Measurements from ENCODE around the gene NR1D1. TPM values are rescaled to one million over a fixed set of nuclear protein-coding genes. Genes with fewer than 3 reads are reported as not detected.
A peak's percentile ranks its signal among the peaks of the same experiment; 100 is the strongest.

The NR1D1 gene
- total RNA-seq, 2 donors from 2014 or later = 12.2 to 21.8 TPM

DNA sequence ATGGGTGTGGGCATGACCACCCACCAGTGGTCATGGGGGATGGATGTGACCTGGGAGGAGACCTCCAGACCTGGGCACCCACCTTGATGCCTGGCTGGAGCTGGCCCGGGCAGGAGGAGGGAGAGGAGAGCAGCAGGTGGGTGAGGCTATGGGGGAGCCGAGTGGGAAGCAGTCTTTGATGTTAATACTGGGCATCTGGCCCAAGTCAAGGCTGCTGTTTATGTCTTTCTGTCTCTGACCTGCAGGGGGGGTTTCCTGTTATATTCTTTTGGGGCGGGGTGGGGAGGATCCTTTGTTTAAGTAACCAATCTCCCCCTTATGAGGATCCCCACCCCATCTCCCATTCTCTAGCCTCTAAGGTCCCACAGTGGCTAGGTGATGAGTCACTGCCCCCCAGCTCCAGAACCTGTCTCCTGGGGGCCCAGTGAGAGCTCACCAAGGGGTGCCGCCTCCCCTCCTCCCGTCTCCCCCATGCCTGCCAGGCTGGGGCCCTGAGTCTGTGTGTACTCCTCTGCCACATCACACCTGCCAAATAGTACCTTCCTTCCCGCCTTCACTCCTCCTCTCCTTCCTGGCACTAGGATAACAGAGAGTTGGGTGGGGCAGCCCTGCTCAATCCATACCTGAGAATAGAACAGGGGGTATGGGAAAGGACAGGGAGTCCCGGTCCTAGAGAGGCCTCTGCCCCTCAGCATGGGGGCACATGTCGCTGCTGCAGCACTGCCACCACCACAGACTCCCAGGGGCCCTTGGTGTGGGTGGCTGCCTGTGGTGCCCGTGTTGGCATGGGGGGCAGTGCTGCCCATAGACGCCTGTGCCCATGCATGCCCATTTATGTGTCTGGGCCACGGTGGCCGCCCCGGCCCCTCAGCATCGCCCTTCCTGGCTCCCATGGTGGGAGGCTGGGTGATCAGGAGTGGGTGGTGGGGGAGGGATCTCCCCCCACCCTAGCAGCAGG, 30.4 kb downstream of the NR1D1 start:
- H3K9me3 Mint-ChIP-seq = no peaks in the 10 kb centered on the region

DNA sequence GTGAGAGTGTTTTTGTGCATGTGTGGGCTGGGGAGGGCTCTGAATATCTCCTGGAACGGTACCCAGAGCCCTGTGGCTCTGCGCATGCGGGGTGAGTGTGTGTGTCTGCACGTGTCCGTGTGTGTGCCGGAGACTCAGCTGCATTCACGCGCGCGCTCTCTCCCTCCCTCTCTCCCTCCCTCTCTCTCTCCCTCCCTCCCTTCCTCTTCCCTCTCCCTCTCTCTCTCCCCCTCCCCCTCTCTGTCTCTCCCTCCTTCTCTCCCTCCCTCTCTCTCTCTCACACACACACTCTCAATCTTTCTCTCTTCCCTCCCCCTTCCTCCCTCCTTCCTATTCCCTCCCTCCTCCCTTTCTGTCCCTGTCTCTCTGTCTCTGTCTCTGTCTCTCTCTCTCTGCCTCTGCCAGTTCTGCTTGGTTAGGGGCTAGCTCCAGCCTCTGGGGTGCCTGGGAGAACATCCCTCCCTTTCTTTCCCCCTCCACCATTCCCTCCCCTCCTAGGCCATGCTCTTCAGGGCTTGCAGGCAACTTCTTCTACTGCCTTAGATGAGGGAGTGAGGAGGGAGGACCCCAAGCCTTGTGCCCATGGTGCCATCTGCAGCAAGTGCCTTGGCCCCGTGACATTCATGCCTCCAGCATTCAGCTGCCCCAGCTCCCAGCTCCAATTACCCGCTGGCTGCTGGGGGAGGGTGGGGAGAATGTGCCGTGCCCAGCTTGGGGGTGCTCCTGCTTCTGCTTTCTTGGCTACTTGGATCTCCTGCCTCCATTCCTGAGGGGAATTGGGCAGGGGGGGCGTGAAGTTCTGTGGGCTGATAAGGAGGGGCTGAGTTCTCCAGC, 31.3 kb downstream of the NR1D1 start:
- peaks cover 30% of the 10 kb centered on the region for H3K4me1 Mint-ChIP-seq

More for the DNA sequence above, 30.4 kb downstream of the NR1D1 start:
- no peaks in the 10 kb centered on the region for H3K36me3 Mint-ChIP-seq (ENCODE audit: low read depth)
- H3K27ac Mint-ChIP-seq = peak overlapping the region; percentile 89
- peaks cover 23% of the 10 kb centered on the region for H3K4me1 Mint-ChIP-seq
- no peaks in the 10 kb centered on the region for H3K27me3 Mint-ChIP-seq
- peak; percentile 13 for ATAC-seq (replicated peaks)
- peak overlapping the region; percentile 94 for H3K4me3 Mint-ChIP-seq

DNA sequence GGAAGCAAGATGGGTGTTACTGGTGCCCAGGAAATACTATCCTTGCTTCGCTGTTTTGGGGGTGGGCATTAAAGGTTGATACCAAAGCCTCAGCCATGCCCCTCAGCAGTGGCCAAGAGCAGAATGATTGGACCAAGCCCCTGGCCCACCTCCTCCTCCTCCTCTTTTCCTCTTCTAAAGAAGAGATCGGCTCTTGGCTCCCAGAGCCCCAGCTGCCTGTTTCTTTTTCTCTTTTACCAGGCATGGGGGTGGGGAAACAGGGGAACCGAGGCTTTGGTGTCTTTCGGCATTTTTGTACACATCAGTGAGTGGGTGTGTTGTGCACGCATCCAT, 31.8 kb downstream of the NR1D1 start:
- Mint-ChIP-seq H3K9me3 (no peaks in the 10 kb centered on the region), H3K27me3 (no peaks in the 10 kb centered on the region), H3K27ac (peak overlapping the region; percentile 89), H3K4me1 (peaks cover 35% of the 10 kb centered on the region), H3K4me3 (peak overlapping the region; percentile 94), H3K36me3 (ENCODE audit: low read depth) (no peaks in the 10 kb centered on the region)
- ATAC-seq (replicated peaks) = peak; percentile 9

More for the DNA sequence above, 31.3 kb downstream of the NR1D1 start:
- Mint-ChIP-seq H3K9me3 (no peaks in the 10 kb centered on the region), H3K27ac (peak overlapping the region; percentile 89), H3K36me3 (ENCODE audit: low read depth) (no peaks in the 10 kb centered on the region), H3K4me3 (peak overlapping the region; percentile 94), H3K27me3 (no peaks in the 10 kb centered on the region)
- ATAC-seq (replicated peaks) = peak; percentile 88

- Mint-ChIP-seq H3K4me1 (peaks cover 37% of the 10 kb centered on the region), H3K36me3 (ENCODE audit: low read depth) (no peaks in the 10 kb centered on the region), H3K27ac (peak overlapping the region; percentile 89), H3K27me3 (no peaks in the 10 kb centered on the region), H3K4me3 (peak overlapping the region; percentile 94), H3K9me3 (no peaks in the 10 kb centered on the region)
- ATAC-seq (replicated peaks) = peak; percentile 2
These were observed 32.2 kb downstream of the NR1D1 start for GRCh38 chr17:40068129-40068581.

DNA sequence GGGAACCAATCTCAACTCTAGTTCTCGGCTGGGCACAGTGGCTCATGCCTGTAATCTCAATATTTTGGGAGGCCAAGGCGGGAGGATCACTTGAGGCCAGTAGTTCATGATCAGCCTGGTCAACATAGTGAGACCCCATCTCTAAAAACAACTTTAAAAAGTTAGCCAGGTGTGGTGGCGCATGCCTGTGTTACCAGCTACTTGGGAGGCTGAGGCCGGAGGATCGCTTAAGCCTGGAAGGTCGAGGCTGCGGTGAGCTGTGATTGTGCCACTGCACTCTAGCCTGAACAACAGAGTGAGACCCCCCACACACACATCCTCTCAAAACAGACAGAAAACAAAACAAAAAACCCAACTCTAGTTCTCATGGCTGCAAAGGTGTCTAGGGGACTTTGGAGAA, 32.7 kb downstream of the NR1D1 start:
- Mint-ChIP-seq H3K36me3 (ENCODE audit: low read depth) (no peaks in the 10 kb centered on the region), H3K9me3 (no peaks in the 10 kb centered on the region), H3K4me1 (peaks cover 37% of the 10 kb centered on the region), H3K4me3 (peak overlapping the region; percentile 94), H3K27me3 (no peaks in the 10 kb centered on the region), H3K27ac (peak overlapping the region; percentile 89)
- ATAC-seq (replicated peaks) = no peak

DNA sequence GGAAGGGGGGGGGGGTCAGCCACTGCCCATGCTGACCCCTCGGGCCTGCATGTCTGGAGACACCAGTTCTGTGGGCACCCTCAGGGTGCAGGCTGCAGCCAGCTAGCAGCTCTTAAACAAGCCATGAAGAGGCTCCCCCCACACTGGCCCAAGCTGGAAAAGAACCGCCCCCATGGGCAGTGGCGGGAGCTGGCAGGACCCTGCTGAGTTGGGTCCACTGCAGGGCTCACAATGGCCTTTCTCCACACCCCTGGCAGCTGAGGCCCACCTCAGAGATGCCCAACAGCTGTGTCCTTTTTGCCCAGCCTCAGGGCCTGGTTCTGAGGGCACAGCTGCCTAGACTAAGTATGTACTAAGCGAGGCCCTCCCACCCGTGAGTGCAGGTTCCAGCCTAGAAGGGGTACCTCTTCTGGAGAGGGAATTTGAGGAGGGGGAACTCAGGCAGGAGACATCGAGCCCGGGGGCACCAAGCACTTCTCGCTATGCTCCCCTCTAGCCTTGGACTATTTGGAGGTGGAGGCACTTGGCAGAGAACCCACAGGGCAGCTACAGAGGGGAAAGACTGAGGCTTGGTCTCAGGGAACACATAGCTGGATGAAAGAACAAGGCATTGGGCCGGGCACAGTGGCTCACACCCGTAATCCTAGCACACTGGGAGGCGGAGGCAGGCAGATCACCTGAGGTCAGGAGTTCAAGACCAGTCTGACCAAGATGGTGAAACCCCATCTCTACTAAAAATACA, 34.4 kb downstream of the NR1D1 start:
- peak overlapping the region; percentile 45 for H3K27ac Mint-ChIP-seq
- H3K36me3 Mint-ChIP-seq (ENCODE audit: low read depth) = no peaks in the 10 kb centered on the region
- H3K4me3 Mint-ChIP-seq = peak overlapping the region; percentile 80
- peaks cover 43% of the 10 kb centered on the region for H3K4me1 Mint-ChIP-seq
- no peaks in the 10 kb centered on the region for H3K9me3 Mint-ChIP-seq
- no peak for ATAC-seq (replicated peaks)
- H3K27me3 Mint-ChIP-seq = no peaks in the 10 kb centered on the region

DNA sequence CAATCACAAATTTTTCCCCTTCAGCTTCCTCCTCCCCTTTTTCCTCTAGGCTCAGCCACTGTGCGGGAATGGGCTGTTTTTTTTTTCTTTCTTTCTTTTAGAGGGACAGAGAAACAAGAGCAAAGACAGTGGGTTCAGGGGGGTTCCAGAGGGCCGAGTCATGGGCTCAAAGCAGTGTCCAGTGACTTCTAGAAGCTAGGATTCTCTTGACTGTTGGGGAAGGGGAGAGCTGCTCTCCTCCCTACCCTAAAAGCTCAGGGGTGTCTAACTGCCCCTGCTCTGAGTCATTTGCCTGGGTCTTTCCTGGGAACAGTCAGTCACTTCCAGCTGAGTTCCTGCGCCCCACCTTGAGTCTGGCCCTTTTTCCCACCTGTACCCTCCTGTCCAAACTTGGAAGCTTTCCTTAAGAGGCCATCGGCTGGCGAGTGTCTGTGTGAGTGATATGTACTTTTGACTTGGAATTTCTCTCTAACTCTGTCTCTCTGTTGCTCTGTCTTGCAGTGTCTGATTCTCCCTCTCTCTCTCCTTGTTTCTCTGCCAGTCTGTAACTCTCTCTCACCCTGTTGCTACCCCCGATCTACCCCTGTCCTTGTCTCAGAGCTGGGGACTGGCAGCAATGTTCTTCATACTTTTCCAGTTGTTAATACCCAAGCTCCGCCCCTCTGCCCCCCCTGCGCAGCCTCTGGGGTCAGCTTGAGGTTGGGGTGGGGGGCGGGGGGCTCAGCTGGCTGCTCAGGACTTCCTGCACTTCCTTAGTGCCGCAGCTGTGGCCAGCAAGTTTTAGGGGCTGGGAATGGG, 35.2 kb downstream of the NR1D1 start:
- no peak for ATAC-seq (replicated peaks)
- Mint-ChIP-seq H3K27me3 (no peaks in the 10 kb centered on the region), H3K4me3 (peak overlapping the region; percentile 80), H3K4me1 (peaks cover 42% of the 10 kb centered on the region), H3K9me3 (no peaks in the 10 kb centered on the region), H3K36me3 (ENCODE audit: low read depth) (no peaks in the 10 kb centered on the region), H3K27ac (peak overlapping the region; percentile 45)

DNA sequence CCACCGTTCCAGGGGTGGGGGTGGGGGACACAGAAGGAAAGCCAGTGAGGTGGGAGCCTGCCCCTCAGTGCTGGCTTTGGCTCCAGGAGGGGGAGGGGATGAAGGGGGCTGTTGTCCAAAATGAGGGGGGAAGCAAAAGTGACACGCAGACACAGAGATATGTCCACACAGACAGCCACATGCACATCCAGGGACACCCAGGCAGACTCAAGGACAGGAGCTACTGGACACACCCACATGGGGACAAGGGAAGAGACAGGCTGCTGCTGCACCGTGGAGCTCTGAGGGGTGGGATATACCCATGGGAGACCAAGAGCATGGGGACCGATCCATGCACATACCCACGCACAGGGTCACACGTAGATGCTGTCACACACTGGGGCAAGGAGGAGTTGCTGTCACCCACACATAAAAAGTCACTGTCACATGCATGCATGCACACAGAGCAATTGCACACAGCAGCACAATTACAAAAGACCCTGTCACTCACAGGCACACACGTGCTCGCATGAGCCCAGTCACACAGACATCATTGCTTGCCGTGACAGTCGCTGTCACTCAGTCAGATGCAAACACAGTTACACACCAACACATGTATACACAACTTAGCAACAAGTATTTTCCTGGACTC, 36.4 kb downstream of the NR1D1 start:
- Mint-ChIP-seq H3K27ac (peak overlapping the region; percentile 33), H3K9me3 (no peaks in the 10 kb centered on the region), H3K4me3 (peak overlapping the region; percentile 80), H3K36me3 (ENCODE audit: low read depth) (no peaks in the 10 kb centered on the region), H3K4me1 (peaks cover 32% of the 10 kb centered on the region), H3K27me3 (no peaks in the 10 kb centered on the region)
- ATAC-seq (replicated peaks) = no peak

DNA sequence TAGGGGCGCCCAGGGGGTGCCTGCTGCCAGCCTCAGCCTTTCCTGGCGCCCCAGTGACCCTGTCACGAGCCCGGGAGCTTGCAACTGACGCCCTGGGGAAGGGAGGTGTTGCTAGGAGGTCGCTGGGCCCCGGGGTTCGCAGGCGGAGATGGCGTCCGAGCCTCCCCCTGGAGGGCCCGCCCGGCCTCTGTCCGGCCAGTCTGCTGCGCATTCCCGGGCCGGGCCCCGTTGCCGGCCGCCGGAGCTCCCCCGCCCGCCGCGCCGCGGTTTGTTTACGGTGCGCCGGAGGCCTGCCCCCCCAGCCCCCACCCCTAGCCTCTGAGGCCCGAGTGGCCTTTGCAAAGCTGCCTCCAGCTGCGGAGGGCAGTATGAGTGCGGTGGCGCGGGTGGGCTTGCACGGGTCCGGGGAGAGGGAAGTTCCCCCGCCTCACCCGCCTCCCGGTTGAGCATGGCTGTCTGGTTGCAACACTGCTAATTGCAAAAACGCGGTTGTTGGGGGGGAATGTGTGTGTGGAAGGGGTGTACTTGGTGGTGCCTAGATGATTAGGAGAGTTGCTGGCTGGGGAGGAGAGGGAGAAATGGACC, 37.1 kb downstream of the NR1D1 start:
- no peaks in the 10 kb centered on the region for H3K9me3 Mint-ChIP-seq
- peak overlapping the region; percentile 80 for H3K4me3 Mint-ChIP-seq
- H3K27ac Mint-ChIP-seq = peak overlapping the region; percentile 33
- no peak for ATAC-seq (replicated peaks)
- H3K36me3 Mint-ChIP-seq (ENCODE audit: low read depth) = no peaks in the 10 kb centered on the region
- H3K27me3 Mint-ChIP-seq = no peaks in the 10 kb centered on the region
- peaks cover 32% of the 10 kb centered on the region for H3K4me1 Mint-ChIP-seq

GRCh38 chr17:40062329-40063186, 37.8 kb downstream of the NR1D1 start, which contains the start of gene THRA:
Gene THRA, plus strand, starts transcription at chr17:40062965. Its CDS starts 11,524 bp downstream, at chr17:40074489.
- Mint-ChIP-seq H3K36me3 (ENCODE audit: low read depth) (no peaks in the 10 kb centered on the region), H3K4me3 (peak within 1 kb of the TSS; percentile 81), H3K4me1 (peaks cover 32% of the 10 kb centered on the region), H3K27me3 (no peaks in the 10 kb centered on the region), H3K9me3 (no peaks in the 10 kb centered on the region), H3K27ac (peak within 1 kb of the TSS; percentile 71)
- ATAC-seq (replicated peaks) = peak; percentile 91

DNA sequence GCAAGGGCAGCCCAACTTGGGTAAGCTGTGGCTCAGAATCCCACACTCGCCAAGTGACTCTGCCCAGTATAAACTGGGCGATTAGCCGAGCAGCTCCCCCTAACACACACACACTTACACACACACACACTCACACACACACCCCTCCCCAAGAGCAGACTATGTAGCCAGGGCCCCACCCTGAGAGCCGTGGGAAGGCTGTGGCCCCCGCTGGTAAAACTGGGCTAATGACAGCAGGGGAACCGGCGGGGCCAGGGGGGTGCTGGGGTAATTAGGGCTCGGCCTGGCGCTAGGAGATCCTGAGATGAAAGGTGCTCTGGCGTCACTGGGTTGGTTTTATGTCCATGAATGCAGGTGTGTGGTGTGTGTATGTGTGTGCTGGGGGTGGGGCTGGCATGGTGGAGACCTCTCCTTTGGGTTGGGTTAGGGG, 38.8 kb downstream of the NR1D1 start:
- Mint-ChIP-seq H3K27ac (peak overlapping the region; percentile 71), H3K4me1 (peaks cover 26% of the 10 kb centered on the region), H3K27me3 (no peaks in the 10 kb centered on the region), H3K36me3 (ENCODE audit: low read depth) (no peaks in the 10 kb centered on the region), H3K9me3 (no peaks in the 10 kb centered on the region), H3K4me3 (peak overlapping the region; percentile 81)
- no peak for ATAC-seq (replicated peaks)
